GM19328 (cell line): ENCODE measurements around the gene EPB41L2.
"Not testable (repeated sequence)": the region's sequence is repeated elsewhere in the genome, so short reads cannot be mapped to it uniquely, and the experiment has no call there.

Experiments used
- ATAC-seq: cut with Tn5 transposase; IDR thresholded peaks from one replicate; pipeline ENCODE4 v1.9.1; 2021; ENCODE audit warnings: mild to moderate bottlenecking, moderate library complexity; ENCODE audit not compliant: unreplicated experiment

The EPB41L2 gene

DNA sequence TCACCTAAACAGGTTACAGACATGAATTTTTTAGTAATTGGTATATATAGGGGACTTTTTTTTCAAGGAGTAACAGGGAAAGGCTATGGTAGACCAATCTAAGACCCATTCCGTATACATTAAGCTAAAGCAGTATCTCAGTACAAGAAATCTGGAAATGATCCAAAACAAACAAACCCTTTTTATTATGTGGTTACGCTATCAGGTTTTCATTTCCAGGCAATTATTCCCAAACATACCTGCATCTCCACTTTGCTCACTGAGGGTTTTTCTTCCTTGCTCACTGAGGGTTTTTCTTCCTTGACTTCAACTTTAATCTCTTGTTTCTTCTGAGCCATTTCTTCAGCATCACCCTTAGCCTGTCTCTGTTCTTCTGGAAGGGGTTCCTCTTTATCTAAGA, 107.3 kb downstream of the EPB41L2 start:
- no peak for ATAC-seq

GRCh38 chr6:130949553-130949952, 113.5 kb downstream of the EPB41L2 start:
- no peak for ATAC-seq

DNA sequence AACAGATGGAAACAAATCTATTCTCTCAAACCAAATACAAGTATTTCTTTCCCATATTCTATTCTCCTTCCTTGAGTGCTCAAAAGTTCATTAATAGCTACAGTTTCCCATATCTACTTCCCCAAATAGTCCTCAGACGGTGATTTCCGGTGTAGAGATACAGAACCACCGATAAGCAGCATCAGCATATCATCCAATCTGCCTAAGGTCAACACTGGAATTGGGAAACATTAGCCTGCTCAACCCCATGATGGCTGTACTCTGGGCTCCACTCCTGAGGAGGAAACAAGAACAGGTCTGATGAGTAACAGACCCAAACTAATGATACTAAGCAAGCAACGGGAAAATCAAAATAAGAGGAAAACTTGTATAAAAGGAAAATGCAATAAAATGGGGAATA, 115.6 kb downstream of the EPB41L2 start:
- ATAC-seq: no peak

- ATAC-seq: no peak
Measured at GRCh38 chr6:130946076-130946475, 117.0 kb downstream of the EPB41L2 start.

DNA sequence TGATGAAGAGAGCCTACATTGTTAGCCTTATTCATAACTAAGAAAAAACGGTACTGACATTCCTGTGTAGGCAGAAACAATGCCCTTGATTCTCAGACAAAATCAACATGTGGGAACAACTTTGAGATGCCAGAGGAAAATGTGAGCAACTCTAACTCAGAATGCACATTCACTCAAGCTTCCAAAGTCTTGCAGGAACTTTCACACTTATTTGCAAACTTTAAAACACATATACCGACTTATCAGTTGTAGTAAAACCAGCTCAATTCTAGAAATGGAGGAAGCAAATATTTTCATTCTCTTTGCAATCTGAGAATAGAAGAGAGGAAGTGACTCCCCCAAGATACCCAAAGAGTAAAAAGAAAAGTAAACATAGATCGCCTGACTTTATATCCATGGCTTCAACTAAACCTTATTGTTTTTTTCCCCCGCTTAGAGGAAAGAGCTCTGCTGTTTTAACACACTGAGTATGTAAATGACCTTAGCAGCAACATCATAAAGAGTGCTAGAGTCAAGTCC, 117.6 kb downstream of the EPB41L2 start:
- ATAC-seq: no peak

- ATAC-seq: no peak
Measured at GRCh38 chr6:130944486-130944885, 118.6 kb downstream of the EPB41L2 start.

DNA sequence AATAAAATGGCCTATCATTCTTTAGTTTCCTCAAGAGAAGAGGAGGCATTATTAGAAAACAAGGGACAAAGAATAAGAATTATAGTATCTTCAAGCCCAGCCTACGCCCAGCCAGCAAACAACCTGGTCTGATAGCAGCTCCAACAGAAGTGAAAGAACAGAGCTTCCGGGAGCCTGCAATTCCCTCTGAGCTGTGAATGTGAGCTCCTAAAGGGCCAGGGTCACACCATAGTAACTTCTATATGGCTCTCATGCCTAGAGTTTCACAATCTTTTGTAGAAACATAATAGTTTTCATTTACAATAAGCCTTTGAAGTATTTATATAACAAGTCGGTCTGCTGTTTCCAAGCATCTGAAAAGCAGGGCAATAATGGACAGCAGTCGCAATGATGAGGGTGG, 119.3 kb downstream of the EPB41L2 start:
- no peak for ATAC-seq

- ATAC-seq: not testable (repeated sequence)
Measured at GRCh38 chr6:130942752-130943151, 120.3 kb downstream of the EPB41L2 start.

- no peak for ATAC-seq
Measured at GRCh38 chr6:130937942-130938604, 125.0 kb downstream of the EPB41L2 start.

DNA sequence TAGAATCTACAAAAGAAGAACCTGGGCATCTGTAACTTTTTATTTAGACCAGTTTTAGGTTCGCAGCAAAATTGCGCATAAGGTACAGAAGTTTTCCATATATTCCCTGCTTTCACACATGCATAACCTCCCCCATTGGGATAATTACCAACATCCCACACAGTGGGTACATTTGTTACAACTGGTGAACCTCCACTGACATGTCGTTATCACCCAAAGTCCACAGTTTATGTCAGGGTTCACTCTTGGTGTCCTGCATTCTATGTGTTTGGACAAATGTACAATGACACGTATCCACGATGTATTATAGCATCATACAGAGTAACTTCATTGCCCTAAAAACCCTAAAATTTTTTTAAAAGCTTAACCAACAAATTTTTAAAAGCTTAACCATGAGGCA, 126.1 kb downstream of the EPB41L2 start:
- ATAC-seq: no peak

- ATAC-seq: no peak
Measured at GRCh38 chr6:130935978-130936377, 127.1 kb downstream of the EPB41L2 start.

DNA sequence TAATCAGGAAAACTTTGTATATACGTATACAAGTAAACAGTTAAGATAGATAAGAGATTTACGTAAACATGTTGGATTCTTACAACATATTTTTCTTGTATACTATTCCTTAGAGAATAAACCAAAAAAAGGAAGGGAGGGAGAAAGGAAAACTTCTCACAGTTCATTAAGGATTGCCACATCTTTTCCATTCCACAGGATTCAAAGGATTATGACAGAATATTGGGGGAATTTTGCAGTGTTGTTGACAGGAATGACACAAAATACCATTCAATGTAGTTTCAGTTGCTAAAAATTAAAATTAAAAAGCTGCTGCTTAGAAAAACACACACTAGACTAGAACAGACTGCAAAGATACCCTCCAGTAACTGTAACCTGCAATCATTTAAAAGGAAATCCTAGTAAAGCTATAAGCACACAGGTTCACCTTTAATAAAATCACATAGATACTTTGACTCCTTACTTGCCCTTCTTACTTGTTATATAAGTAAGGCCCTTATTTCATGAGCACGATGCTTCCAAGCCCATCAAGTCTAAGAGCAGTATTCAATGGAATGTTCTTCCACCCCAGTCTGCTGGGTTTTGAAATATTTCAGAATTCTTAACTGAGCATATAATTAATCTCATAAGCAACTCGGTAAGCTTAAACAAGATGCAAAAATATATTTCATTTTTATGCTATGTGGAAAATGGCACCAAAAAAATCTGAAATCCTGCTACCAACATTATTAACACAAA, 128.0 kb downstream of the EPB41L2 start:
- no peak for ATAC-seq

DNA sequence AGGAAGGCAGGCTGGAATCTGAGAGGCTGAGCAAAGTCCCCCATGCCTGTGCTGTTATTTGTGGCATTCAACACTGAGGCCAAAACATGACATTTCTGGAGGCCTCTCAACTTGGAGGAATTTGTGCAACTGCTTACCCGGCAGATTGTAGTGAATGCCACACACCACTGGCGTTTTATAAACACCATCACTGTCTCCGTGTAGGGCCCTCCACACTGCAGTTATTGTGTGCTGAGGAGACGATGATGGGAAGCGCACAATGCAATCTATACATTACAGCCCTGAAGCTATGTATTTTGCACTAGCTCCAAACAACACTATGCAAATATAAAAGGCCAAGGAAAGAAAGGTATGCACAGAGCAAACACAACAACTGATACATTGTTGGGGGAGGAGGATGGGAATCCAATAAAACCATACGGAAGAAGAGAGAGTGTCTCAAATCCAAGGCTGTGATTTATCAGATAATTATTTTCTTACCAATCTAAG, 129.3 kb downstream of the EPB41L2 start:
- no peak for ATAC-seq

DNA sequence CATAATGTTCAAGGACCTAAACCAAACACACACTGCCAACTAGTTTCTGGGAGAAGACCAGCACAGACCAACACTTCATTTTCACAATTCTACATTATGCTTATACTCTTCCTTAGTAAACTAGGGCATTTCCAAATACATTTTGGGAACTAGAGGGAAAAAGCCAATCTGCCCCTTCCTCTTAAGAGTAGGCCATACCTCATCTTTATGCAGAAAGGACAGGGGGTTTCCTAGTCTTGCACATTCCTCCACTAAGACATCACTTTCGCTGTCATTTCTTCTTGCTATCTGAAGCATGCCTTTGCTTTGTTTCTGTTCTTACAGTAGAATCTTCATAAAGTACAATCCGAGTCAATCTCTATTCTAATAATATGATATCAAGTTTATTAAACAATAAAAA, 130.1 kb downstream of the EPB41L2 start:
- no peak for ATAC-seq

- ATAC-seq: no peak
Measured at GRCh38 chr6:130932438-130932837, 130.6 kb downstream of the EPB41L2 start.

GRCh38 chr6:130931683-130932082, 131.4 kb downstream of the EPB41L2 start:
- ATAC-seq: no peak

GRCh38 chr6:130929036-130929678, 133.9 kb downstream of the EPB41L2 start:
- no peak for ATAC-seq

DNA sequence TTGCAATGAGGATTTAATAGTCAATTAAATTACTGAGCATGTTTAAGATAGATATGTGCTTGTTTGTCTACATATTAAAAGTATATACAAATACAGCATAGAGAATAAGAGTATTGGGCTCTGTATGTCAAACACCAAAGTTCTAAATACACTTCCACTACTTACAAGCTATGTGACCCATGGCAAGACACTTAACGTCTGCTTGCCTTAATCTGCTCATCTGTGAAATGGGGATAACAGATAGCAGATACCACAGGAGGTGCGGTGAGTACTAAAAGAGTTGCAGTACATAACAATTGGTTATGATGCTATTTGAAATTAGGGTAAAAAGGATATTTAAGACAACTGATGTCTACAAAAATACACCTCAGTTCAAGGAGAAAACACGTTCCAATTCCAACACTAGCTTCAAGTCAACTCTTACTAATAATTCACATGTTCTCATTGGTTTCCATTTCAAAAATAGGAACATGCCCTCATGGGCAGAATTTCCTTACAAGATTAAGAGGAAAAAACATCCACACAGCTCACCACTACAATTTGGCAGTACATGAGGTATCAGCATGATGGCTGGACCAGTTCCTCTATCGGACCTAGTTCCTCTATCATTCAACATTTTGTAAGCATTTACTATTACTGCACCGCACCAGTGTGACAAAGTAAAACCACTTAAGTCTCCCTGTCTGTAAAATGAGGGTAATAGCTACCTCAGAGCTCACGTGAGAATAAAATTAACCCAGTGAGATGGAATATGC, 134.7 kb downstream of the EPB41L2 start:
- no peak for ATAC-seq

GRCh38 chr6:130927305-130927704, 135.7 kb downstream of the EPB41L2 start:
- no peak for ATAC-seq

- ATAC-seq: no peak
Measured at GRCh38 chr6:130923350-130923749, 139.7 kb downstream of the EPB41L2 start.

GRCh38 chr6:130922922-130923321, 140.1 kb downstream of the EPB41L2 start:
- no peak for ATAC-seq
